ENCODE data around the gene SLITRK5.

Gene SLITRK5

DNA sequence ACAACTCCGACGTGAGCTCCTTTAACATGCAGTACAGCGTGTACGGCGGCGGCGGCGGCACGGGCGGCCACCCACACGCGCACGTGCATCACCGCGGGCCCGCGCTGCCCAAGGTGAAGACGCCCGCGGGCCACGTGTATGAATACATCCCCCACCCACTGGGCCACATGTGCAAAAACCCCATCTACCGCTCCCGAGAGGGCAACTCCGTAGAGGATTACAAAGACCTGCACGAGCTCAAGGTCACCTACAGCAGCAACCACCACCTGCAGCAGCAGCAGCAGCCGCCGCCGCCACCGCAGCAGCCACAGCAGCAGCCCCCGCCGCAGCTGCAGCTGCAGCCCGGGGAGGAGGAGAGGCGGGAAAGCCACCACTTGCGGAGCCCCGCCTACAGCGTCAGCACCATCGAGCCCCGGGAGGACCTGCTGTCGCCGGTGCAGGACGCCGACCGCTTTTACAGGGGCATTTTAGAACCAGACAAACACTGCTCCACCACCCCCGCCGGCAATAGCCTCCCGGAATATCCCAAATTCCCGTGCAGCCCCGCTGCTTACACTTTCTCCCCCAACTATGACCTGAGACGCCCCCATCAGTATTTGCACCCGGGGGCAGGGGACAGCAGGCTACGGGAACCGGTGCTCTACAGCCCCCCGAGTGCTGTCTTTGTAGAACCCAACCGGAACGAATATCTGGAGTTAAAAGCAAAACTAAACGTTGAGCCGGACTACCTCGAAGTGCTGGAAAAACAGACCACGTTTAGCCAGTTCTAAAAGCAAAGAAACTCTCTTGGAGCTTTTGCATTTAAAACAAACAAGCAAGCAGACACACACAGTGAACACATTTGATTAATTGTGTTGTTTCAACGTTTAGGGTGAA lies 6.6 kb downstream of the SLITRK5 start:
- Mint-ChIP-seq H3K27me3 (ENCODE audit: low read depth) (peaks cover 39% of the 10 kb centered on the region), H3K4me3 (peak overlapping the region; percentile 59), H3K36me3 (ENCODE audit: low read depth) (no peaks in the 10 kb centered on the region), H3K27ac (no peak overlapping the region), H3K4me1 (ENCODE audit: low read depth) (peaks cover 1% of the 10 kb centered on the region), H3K9me3 (no peaks in the 10 kb centered on the region)
- no peak for DNase-seq (ENCODE audit: low spot score)

DNA sequence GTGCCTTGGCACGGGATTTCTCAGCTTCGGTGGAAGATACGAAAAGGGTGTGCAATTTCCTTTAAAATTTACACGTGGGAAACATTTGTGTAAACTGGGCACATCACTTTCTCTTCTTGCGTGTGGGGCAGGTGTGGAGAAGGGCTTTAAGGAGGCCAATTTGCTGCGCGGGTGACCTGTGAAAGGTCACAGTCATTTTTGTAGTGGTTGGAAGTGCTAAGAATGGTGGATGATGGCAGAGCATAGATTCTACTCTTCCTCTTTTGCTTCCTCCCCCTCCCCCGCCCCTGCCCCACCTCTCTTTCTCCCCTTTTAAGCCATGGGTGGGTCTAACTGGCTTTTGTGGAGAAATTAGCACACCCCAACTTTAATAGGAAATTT lies 7.2 kb downstream of the SLITRK5 start:
- peaks cover 1% of the 10 kb centered on the region for H3K4me1 Mint-ChIP-seq (ENCODE audit: low read depth)
- H3K27ac Mint-ChIP-seq, result no peak overlapping the region
- H3K4me3 Mint-ChIP-seq, result peak overlapping the region; percentile 59
- no peaks in the 10 kb centered on the region for H3K36me3 Mint-ChIP-seq (ENCODE audit: low read depth)
- peaks cover 33% of the 10 kb centered on the region for H3K27me3 Mint-ChIP-seq (ENCODE audit: low read depth)
- no peak for DNase-seq (ENCODE audit: low spot score)
- H3K9me3 Mint-ChIP-seq, result no peaks in the 10 kb centered on the region

- H3K9me3 Mint-ChIP-seq, result no peaks in the 10 kb centered on the region
- H3K27me3 Mint-ChIP-seq (ENCODE audit: low read depth), result peaks cover 15% of the 10 kb centered on the region
- no peaks in the 10 kb centered on the region for H3K4me1 Mint-ChIP-seq (ENCODE audit: low read depth)
- no peak overlapping the region for H3K4me3 Mint-ChIP-seq
- no peaks in the 10 kb centered on the region for H3K36me3 Mint-ChIP-seq (ENCODE audit: low read depth)
- no peak for DNase-seq (ENCODE audit: low spot score)
- no peak overlapping the region for H3K27ac Mint-ChIP-seq
These were observed 9.1 kb downstream of the SLITRK5 start for GRCh38 chr13:87680298-87680697.

DNA sequence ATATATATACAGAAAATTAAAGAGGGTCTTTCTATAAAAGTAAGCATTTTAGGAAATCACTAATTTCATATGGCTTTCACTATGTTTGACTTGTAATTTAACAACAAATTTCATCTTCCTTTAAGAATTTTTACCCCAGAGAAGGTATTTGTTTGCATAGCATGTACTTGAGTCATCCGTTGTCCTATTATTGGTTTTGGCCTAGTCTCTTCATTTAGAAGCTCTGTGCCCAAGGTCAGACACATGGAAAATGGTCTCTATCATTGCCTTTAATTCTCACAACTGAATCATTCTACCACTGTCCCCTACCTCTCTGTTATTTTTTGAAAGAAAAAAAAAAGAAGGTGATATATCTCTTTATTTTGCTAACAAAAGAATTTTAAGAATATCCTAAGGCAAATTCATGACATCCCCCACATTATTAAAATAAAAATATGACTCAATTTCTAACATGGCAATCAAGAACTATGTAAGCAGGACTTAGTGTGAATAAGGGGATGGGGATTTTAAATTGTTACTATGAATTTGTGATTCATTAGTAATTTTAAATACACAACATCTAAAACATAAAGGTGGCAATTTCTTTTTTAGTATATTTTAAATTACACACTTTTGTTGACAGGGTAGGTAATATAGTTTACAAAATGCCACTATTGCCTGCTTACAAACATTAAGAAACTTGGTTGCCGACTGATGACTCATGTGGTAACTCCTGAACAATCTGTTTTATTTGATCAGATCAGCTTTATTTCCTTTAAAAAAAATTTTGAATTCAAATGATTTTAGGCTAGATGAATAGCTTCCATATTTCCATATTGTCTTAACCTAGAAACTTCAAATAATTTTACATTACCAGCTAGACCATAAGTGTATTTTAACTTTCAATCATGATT lies 13.9 kb downstream of the SLITRK5 start:
- H3K4me3 Mint-ChIP-seq, result no peak overlapping the region
- no peak for DNase-seq (ENCODE audit: low spot score)
- no peaks in the 10 kb centered on the region for H3K36me3 Mint-ChIP-seq (ENCODE audit: low read depth)
- no peaks in the 10 kb centered on the region for H3K4me1 Mint-ChIP-seq (ENCODE audit: low read depth)
- no peaks in the 10 kb centered on the region for H3K9me3 Mint-ChIP-seq
- no peaks in the 10 kb centered on the region for H3K27me3 Mint-ChIP-seq (ENCODE audit: low read depth)
- H3K27ac Mint-ChIP-seq, result no peak overlapping the region

- no peaks in the 10 kb centered on the region for H3K36me3 Mint-ChIP-seq (ENCODE audit: low read depth)
- no peaks in the 10 kb centered on the region for H3K9me3 Mint-ChIP-seq
- H3K27me3 Mint-ChIP-seq (ENCODE audit: low read depth), result no peaks in the 10 kb centered on the region
- H3K27ac Mint-ChIP-seq, result no peak overlapping the region
- H3K4me1 Mint-ChIP-seq (ENCODE audit: low read depth), result no peaks in the 10 kb centered on the region
- no peak overlapping the region for H3K4me3 Mint-ChIP-seq
- DNase-seq (ENCODE audit: low spot score), result no peak
These were observed 25.3 kb downstream of the SLITRK5 start for GRCh38 chr13:87696458-87696857.

DNA sequence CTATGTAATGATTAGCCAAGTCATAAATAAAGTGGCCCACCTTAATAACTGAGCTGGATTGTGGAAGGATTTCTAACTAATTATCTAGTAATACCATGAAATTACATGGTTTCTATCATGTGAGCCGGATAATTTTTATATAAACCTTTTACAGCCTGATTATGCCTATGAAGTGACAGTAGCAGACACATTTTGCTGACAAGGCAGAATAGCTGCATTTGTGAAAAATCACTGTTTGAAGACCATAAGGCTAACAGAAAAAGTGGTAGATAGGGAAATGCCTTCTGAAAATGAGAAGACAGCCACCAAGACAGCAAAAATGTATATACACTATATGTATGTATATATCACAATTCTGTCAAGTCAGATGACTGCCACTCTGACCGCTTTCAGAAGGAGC lies 27.1 kb downstream of the SLITRK5 start:
- no peaks in the 10 kb centered on the region for H3K4me1 Mint-ChIP-seq (ENCODE audit: low read depth)
- no peak overlapping the region for H3K27ac Mint-ChIP-seq
- H3K9me3 Mint-ChIP-seq, result peaks cover 3% of the 10 kb centered on the region
- no peaks in the 10 kb centered on the region for H3K36me3 Mint-ChIP-seq (ENCODE audit: low read depth)
- H3K27me3 Mint-ChIP-seq (ENCODE audit: low read depth), result no peaks in the 10 kb centered on the region
- DNase-seq (ENCODE audit: low spot score), result no peak
- no peak overlapping the region for H3K4me3 Mint-ChIP-seq

DNA sequence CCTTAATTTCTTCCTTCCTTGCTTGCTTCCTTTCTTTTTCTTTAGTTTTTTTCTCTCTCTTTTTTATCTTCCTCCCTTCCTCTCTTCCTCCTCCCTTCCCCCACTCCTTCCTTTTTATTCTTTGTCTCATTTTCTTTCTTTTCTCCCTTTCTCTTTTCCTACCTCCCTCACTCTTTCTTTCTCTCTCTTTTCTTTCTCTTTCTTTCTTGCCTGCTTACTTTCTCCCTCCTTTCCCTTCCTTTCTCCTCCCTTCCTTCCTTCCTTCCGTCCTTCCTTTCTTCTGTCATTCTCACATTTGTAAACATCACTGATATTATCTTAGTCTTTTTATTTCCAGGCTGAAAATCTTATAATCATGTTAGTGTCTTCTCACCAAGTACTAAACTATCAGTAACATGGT lies 38.8 kb downstream of the SLITRK5 start:
- Mint-ChIP-seq H3K27me3 (ENCODE audit: low read depth) (no peaks in the 10 kb centered on the region), H3K9me3 (peaks cover 15% of the 10 kb centered on the region), H3K36me3 (ENCODE audit: low read depth) (no peaks in the 10 kb centered on the region), H3K4me1 (ENCODE audit: low read depth) (no peaks in the 10 kb centered on the region), H3K27ac (no peak overlapping the region), H3K4me3 (no peak overlapping the region)
- no peak for DNase-seq (ENCODE audit: low spot score)

GRCh38 chr13:87712012-87712411 lies 40.8 kb downstream of the SLITRK5 start:
- no peak overlapping the region for H3K27ac Mint-ChIP-seq
- H3K36me3 Mint-ChIP-seq (ENCODE audit: low read depth), result no peaks in the 10 kb centered on the region
- no peaks in the 10 kb centered on the region for H3K27me3 Mint-ChIP-seq (ENCODE audit: low read depth)
- no peak for DNase-seq (ENCODE audit: low spot score)
- H3K9me3 Mint-ChIP-seq, result peaks cover 12% of the 10 kb centered on the region
- no peaks in the 10 kb centered on the region for H3K4me1 Mint-ChIP-seq (ENCODE audit: low read depth)
- H3K4me3 Mint-ChIP-seq, result no peak overlapping the region

Measured in T-helper 2 cell treated with Interferon-gamma antibody and Interleukin-4, amounts not matched to agents 5 μg/mL and 100 μg/mL, for 36 hours (primary cell).